HG02610 (cell line): ENCODE results near the gene TGM4.
"Not testable (repeated sequence)": the region's sequence is repeated elsewhere in the genome, so short reads cannot be mapped to it uniquely, and the experiment has no call there.

Source experiments
- ATAC-seq: cut with Tn5 transposase; IDR thresholded peaks from one replicate; pipeline ENCODE4 v1.9.1; 2021; ENCODE audit warnings: mild to moderate bottlenecking, moderate library complexity; ENCODE audit not compliant: unreplicated experiment

Gene TGM4

GRCh38 chr3:44874308-44874707 lies at the start of gene TGM4:
TSS of gene TGM4 (plus strand) at chr3:44874608. CDS start at chr3:44874679, 71 bp downstream.
- ATAC-seq, result no peak

DNA sequence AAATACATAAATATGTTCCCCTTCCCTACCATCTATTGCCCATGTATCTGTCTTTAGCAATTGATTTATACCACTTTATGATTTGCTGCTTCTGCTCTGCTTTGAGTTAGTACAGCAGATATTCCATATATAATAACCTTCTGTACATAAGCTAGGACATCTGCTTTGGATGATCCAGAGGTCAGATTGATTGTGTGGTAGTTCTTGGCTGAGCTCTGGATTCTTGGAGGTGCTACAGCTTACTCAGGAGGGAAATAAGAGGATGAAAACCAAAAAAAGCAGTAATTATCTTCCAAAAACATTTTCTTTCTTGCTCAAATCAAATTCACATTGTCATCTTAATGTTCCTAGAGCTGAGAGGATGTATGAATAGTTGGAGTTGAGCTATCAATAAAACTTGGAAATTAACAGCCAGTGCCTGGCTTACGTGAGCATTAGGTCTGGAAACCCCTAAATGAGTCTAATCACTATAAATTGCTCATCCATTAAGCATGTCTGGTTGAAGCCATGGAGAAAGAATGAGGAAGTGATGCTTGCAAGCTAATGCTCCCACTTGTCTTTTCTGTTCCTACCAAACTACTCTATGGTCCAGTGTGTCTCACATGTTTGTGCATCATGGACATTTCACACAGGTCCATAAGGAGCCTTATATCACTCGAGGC lies 49.0 kb upstream of the TGM4 start:
- no peak for ATAC-seq

- no peak for ATAC-seq
Measured at GRCh38 chr3:44827196-44827595, 47.2 kb upstream of the TGM4 start.

- no peak for ATAC-seq
Measured at GRCh38 chr3:44831232-44831631, 43.2 kb upstream of the TGM4 start.

DNA sequence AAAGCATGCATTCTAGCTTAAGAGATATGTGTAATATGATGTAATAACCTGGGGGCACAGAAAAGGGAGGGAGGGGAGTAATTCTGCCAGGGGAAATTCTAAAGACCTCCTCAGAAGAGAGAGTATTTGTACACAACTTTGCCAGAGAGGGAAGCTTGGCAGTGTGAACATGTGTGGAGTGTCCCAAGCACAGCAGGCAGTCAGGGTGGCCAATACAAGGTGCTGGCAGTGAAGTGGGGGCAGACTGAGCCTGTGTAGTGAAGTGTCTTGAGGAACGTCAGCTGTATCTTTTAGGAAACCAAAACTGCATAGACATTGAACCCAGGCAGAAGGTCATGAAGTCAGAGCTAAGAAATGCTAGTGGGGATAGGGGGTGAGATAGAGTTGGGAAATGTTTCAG lies 42.4 kb upstream of the TGM4 start:
- no peak for ATAC-seq

- no peak for ATAC-seq
Measured at GRCh38 chr3:44832965-44833364, 41.4 kb upstream of the TGM4 start.

DNA sequence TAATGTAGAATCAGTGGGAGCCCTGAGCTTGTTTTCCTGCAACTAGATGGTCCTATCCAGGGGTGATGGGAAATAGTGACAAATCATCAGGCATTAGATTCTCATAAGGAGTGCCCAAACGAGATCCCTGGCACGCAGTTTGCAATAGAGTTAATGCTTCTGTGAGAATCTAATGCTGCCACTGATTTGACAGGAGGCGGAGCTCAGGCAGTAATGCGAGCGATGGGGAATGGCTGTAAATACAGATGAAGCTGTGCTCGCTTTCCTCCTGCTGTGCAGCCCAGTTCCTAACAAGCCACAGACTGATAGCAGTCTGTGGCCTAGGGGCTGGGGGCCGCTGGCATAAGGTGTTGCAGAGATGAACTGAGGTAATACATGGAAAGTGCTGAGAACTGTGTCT lies 41.0 kb upstream of the TGM4 start:
- ATAC-seq, result no peak

- ATAC-seq, result no peak
Measured at GRCh38 chr3:44835684-44836083, 38.7 kb upstream of the TGM4 start.

- ATAC-seq, result no peak
Measured at GRCh38 chr3:44842376-44842775, 32.0 kb upstream of the TGM4 start.

DNA sequence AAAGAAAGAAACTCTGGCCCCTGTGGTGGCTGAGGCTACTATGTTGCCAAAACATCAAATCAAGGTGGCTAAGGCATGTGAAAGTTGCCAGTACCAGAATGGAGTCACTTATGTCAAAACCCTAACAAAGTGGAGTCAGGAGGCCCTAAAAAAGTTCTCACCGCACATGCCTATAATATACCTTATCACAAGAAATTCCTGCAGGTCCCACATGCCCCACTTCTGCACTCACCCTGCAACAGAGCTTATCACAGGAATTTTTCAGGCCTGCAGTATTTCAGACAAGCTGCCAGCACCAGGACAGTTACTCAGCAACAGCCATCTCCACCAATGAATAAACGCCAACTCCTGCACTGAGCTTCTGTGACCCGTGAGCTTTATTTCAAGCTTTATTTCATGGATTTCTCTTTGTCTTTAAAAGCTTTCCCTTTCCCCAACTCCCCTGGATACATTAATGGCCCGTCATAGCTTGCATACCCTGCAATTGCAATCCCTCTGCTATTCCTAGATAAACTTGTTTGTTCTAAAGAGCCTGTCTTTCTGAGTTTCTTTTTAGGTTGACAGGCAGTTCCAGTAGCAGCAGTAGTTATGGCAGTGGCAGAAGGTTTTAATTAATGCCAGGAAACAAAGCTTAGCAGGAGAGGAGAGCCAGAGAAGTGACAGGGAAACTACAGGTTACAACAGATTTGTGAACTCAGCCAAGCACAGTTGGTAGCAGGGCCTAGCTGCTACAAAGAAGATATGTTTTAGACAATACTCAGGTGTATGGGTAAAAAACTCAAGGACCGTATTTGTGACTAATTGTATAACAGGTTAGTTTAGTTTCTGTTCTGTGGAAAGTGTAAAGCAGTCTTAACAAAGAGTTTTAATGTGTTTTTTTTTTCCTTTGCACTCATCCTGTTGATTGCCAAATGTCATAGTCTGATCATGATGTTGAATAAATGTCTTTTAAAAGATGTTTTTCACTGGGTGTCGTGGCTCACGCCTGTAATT lies 28.6 kb upstream of the TGM4 start:
- ATAC-seq, result no peak

DNA sequence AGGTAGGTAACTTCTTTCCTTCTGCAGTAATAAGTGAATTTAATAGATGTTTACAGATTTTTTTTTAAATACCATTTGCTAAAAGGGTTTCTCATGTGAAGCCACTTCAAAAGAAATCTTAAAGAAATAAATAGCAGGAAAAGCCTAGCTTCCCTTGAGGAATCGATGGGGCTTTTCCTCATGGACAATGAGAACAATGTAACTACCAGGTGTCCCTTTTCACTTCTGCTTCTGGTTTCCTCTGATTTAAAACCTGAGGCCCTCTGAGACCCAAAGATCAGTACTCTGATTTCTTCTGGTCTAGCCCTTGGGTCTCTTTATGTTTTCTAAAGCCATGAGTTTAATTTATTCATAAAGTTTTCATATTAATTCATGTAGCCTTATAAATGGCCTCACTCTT lies 25.8 kb upstream of the TGM4 start:
- ATAC-seq, result no peak

DNA sequence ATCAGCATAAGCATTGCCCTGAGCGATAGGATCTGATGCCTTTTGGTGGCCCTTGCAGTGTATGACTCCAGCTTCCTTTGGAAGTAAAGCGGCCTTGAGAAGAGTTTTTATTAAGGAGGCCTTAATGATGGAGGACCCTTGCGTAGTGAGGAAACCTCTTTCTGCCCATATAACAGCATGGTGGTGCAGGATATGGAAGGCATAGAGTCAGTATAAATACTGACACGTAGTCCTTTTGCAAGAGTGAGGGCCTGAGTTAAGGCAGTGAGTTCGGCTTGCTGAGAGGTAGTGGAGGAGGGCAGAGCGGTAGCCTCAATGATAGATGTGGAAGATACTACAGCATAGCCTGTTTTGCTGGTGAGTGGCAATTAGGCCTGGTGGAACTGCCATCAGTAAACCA lies 17.7 kb upstream of the TGM4 start:
- not testable (repeated sequence) for ATAC-seq

- no peak for ATAC-seq
Measured at GRCh38 chr3:44860117-44860516, 14.3 kb upstream of the TGM4 start.

- ATAC-seq, result peak; percentile 96
Measured at GRCh38 chr3:44861412-44862225, 12.8 kb upstream of the TGM4 start, which contains the start of gene TMEM42. TSS of gene TMEM42 (plus strand) at chr3:44861912. CDS start at chr3:44861925, 13 bp downstream.

- peak; percentile 27 for ATAC-seq
Measured at GRCh38 chr3:44862226-44862637, 12.2 kb upstream of the TGM4 start.

- no peak for ATAC-seq
Measured at GRCh38 chr3:44865272-44866035, 9.0 kb upstream of the TGM4 start.

DNA sequence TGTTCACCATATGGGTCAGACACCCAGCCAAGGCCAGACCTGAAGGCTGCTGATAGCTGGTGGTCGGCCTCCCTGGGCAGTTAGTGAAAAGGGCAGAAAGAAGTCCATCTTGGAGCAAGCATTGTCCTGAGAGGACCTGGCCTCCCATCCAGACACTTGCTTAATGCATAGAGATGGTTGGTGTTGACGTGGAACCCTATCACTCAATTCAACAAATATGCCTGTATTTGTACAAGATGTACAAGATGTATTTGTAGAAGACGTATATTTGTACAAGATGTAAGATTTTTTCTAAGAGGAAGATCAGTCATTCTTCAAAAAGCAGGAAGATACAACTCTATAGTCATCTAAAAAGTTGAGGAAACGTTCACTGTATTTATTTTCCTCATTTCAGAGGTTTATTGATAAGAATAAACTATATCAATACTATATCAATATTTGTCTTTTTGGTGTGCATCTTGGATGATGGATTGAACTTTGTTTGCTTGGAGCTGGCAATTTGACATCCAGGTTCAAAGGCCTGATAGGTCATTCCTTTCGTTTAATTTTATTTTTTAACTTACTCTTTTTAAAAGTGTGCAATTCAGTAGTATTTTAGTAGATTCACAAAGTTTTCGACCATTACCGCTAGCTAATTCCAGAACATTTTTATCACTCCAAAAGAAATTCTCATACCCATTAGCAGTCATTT lies 6.8 kb upstream of the TGM4 start:
- no peak for ATAC-seq

GRCh38 chr3:44870375-44871061 lies 3.9 kb upstream of the TGM4 start:
- no peak for ATAC-seq

GRCh38 chr3:44875596-44875995 lies 1.2 kb downstream of the TGM4 start:
- no peak for ATAC-seq
